WTC11 (cell line): ENCODE results near the gene SGPL1. TPM values are rescaled to one million over a fixed set of nuclear protein-coding genes. Genes with fewer than 3 reads are reported as not detected.

Source experiments
- ATAC-seq: fragments of 200-7000 bp; cut with Tn5 transposase; 2 replicates; pipeline ENCODE4 v1.10.0; 2021; ENCODE audit warnings: mild to moderate bottlenecking, moderate library complexity
- CTCF ChIA-PET: fragments of 300-600 bp; sonication (Branson Sonifier 250); formaldehyde crosslinking; loops from one replicate; lab custom pipeline; 2021; ENCODE audit warnings: antibody characterized with exemption; lab: Charles Lee
- POLR2A ChIA-PET: fragments of 350-600 bp; sonication (Branson Sonifier 250); formaldehyde crosslinking; loops from one replicate; lab custom pipeline; 2021; ENCODE audit warnings: antibody characterized with exemption; lab: Charles Lee
- DNase-seq: peaks from one replicate; pipeline ENCODE4 v3.0.0; 2021; ENCODE audit warnings: low spot score
- H3K27ac Mint-ChIP-seq: 2 replicates; pipeline ENCODE4 v1.8.0; 2021; ENCODE audit warnings: mixed read lengths
- H3K27me3 Mint-ChIP-seq: 2 replicates; pipeline ENCODE4 v1.8.0; 2021; ENCODE audit warnings: low read depth, mild to moderate bottlenecking, moderate library complexity, mixed read lengths
- H3K36me3 Mint-ChIP-seq: 2 replicates; pipeline ENCODE4 v1.8.0; 2021; ENCODE audit warnings: mixed read lengths
- H3K4me1 Mint-ChIP-seq: 2 replicates; pipeline ENCODE4 v1.8.0; 2022; ENCODE audit warnings: mixed read lengths
- H3K4me3 Mint-ChIP-seq: 2 replicates; pipeline ENCODE4 v1.8.0; 2021; ENCODE audit warnings: mild to moderate bottlenecking, moderate library complexity, mixed read lengths
- H3K9me3 Mint-ChIP-seq: 2 replicates; pipeline ENCODE4 v1.8.0; 2021; ENCODE audit warnings: mixed read lengths
- ATF1 ChIP-seq: sonication (generic); formaldehyde crosslinking; IDR thresholded peaks from 2 replicates; pipeline ENCODE4 v1.8.1; 2023; ENCODE audit warnings: mild to moderate bottlenecking, moderate library complexity, missing genetic modification reagents
- ELF4 ChIP-seq: sonication (generic); formaldehyde crosslinking; IDR thresholded peaks from 2 replicates; pipeline ENCODE4 v1.8.1; 2022; ENCODE audit warnings: low read depth, mild to moderate bottlenecking, moderate library complexity, missing genetic modification reagents
- MYBL2 ChIP-seq: sonication (generic); formaldehyde crosslinking; IDR thresholded peaks from 2 replicates; pipeline ENCODE4 v1.8.1; 2023; ENCODE audit warnings: mild to moderate bottlenecking, moderate library complexity, missing genetic modification reagents
- NR1H2 ChIP-seq: sonication (generic); formaldehyde crosslinking; IDR thresholded peaks from 2 replicates; pipeline ENCODE4 v1.9.0; 2021; ENCODE audit warnings: mild to moderate bottlenecking, moderate library complexity, missing genetic modification reagents
- SOX15 ChIP-seq: fragments of 250-450 bp; sonication (Bioruptor Pico); IDR thresholded peaks from 2 replicates; pipeline ENCODE4 v1.9.0; 2021; ENCODE audit warnings: mild to moderate bottlenecking
- TEAD1 ChIP-seq: sonication (generic); formaldehyde crosslinking; IDR thresholded peaks from 2 replicates; pipeline ENCODE4 v1.8.0; 2022; ENCODE audit warnings: mild to moderate bottlenecking, missing genetic modification reagents
- TP53 ChIP-seq: sonication (generic); formaldehyde crosslinking; IDR thresholded peaks from 2 replicates; pipeline ENCODE4 v1.8.1; 2023; ENCODE audit warnings: mild to moderate bottlenecking, missing genetic modification reagents
- ZNF219 ChIP-seq: sonication (generic); formaldehyde crosslinking; IDR thresholded peaks from 2 replicates; pipeline ENCODE4 v1.8.0; 2023; ENCODE audit warnings: missing genetic modification reagents, mild to moderate bottlenecking, borderline replicate concordance
- ZNF232 ChIP-seq: sonication (generic); formaldehyde crosslinking; IDR thresholded peaks from 2 replicates; pipeline ENCODE4 v1.8.0; 2022; ENCODE audit warnings: mild to moderate bottlenecking, missing genetic modification reagents
- total RNA-seq: library from RNA; stranded (reverse); gene quantifications from 3 replicates; pipeline ENCODE4 v1.2.3, GENCODE V29; 2021
- TF ChIP-seq, protein P1 (sequence below): fragments of 250-450 bp; sonication (Bioruptor Pico); IDR thresholded peaks from 2 replicates; pipeline ENCODE4 v1.8.0; 2021; ENCODE audit warnings: mild to moderate bottlenecking
- TF ChIP-seq, protein P2 (sequence below): sonication (generic); formaldehyde crosslinking; IDR thresholded peaks from 2 replicates; pipeline ENCODE4 v1.8.0; 2023; ENCODE audit warnings: mild to moderate bottlenecking, missing genetic modification reagents
- TF ChIP-seq, protein P3 (sequence below): sonication (generic); formaldehyde crosslinking; IDR thresholded peaks from 2 replicates; pipeline ENCODE4 v1.8.0; 2022; ENCODE audit warnings: mild to moderate bottlenecking, missing genetic modification reagents
- TF ChIP-seq, protein P4 (sequence below): sonication (generic); formaldehyde crosslinking; IDR thresholded peaks from 2 replicates; pipeline ENCODE4 v1.8.0; 2022; ENCODE audit warnings: mild to moderate bottlenecking, missing genetic modification reagents
- TF ChIP-seq, protein P5 (sequence below): sonication (generic); formaldehyde crosslinking; IDR thresholded peaks from 2 replicates; pipeline ENCODE4 v1.8.1; 2022; ENCODE audit warnings: mild to moderate bottlenecking, moderate library complexity, missing genetic modification reagents
- TF ChIP-seq, protein P6 (sequence below): fragments of 250-450 bp; sonication (Bioruptor Pico); IDR thresholded peaks from 2 replicates; pipeline ENCODE4 v1.9.0; 2021; ENCODE audit warnings: mild to moderate bottlenecking, borderline replicate concordance

The SGPL1 gene
- total RNA-seq, 1 experiment from 2014 or later = 44.6 TPM

DNA sequence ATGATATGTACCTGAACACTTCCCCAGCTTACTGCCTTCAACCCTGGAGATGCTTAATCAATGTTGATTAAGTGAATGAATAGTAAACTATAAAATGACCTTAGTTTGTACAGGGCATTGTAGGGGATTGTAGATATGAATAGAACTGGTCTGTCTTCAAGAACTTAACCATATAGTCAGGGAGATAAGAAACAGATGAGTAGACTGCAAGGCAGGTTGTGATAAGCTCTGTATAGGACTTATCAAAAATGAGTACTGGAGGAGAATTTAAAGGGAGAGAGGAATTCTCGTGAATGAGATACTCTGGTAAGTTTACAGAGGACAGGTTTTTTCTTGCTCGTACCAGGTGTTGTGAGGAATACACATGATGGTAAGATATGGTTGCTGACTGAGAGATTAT is 27.6 kb downstream of the SGPL1 start (continued):
- TF ChIP-seq, protein P1, sequence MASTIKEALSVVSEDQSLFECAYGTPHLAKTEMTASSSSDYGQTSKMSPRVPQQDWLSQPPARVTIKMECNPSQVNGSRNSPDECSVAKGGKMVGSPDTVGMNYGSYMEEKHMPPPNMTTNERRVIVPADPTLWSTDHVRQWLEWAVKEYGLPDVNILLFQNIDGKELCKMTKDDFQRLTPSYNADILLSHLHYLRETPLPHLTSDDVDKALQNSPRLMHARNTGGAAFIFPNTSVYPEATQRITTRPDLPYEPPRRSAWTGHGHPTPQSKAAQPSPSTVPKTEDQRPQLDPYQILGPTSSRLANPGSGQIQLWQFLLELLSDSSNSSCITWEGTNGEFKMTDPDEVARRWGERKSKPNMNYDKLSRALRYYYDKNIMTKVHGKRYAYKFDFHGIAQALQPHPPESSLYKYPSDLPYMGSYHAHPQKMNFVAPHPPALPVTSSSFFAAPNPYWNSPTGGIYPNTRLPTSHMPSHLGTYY (CRISPR knock-in tag) = no peak
- no peak for TF ChIP-seq ZNF232 (CRISPR knock-in tag)

DNA sequence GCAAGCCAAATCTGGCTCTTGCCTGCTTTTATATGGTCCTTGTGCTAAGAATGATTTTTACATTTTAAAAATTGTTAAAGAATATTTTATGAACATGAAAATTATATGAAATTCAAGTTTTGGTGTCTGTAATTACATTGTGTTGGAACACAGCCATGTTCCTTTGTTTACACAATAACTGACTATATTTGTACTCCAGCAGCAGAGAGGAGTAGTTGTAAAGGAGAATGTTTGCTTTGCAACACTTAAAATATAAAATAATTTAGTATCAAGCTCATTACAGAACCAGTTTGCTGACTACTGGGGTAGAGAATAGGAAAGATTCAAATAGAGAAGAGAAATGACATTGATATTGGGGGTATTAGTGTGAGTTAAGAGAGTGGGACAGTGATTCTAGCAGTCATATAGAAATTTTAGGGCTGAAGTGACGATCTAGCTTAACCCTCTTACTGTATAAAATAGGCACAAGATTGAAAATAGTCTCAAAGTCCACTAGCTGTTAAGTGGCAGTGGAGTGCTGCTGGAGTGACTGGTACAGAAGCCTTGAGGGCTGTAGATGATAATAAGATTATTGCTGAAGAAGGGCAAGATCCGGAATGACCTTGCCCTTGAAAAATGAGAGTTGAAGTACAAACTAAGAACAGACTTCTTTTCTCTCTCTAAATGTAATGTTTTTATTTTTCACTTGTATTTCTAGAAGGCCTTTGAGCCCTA is 28.2 kb downstream of the SGPL1 start:
- CTCF ChIA-PET = no interaction called here
- TF ChIP-seq TP53 (CRISPR knock-in tag) (no peak), NR1H2 (CRISPR knock-in tag) (no peak), ELF4 (CRISPR knock-in tag) (no peak), MYBL2 (no peak), TEAD1 (CRISPR knock-in tag) (no peak), ATF1 (no peak), SOX15 (no peak), ZNF219 (CRISPR knock-in tag) (no peak)
- TF ChIP-seq, protein P2, sequence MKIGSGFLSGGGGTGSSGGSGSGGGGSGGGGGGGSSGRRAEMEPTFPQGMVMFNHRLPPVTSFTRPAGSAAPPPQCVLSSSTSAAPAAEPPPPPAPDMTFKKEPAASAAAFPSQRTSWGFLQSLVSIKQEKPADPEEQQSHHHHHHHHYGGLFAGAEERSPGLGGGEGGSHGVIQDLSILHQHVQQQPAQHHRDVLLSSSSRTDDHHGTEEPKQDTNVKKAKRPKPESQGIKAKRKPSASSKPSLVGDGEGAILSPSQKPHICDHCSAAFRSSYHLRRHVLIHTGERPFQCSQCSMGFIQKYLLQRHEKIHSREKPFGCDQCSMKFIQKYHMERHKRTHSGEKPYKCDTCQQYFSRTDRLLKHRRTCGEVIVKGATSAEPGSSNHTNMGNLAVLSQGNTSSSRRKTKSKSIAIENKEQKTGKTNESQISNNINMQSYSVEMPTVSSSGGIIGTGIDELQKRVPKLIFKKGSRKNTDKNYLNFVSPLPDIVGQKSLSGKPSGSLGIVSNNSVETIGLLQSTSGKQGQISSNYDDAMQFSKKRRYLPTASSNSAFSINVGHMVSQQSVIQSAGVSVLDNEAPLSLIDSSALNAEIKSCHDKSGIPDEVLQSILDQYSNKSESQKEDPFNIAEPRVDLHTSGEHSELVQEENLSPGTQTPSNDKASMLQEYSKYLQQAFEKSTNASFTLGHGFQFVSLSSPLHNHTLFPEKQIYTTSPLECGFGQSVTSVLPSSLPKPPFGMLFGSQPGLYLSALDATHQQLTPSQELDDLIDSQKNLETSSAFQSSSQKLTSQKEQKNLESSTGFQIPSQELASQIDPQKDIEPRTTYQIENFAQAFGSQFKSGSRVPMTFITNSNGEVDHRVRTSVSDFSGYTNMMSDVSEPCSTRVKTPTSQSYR (CRISPR knock-in tag) = no peak
- TF ChIP-seq, protein P3, sequence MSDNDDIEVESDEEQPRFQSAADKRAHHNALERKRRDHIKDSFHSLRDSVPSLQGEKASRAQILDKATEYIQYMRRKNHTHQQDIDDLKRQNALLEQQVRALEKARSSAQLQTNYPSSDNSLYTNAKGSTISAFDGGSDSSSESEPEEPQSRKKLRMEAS (CRISPR knock-in tag) = no peak
- TF ChIP-seq, protein P4, sequence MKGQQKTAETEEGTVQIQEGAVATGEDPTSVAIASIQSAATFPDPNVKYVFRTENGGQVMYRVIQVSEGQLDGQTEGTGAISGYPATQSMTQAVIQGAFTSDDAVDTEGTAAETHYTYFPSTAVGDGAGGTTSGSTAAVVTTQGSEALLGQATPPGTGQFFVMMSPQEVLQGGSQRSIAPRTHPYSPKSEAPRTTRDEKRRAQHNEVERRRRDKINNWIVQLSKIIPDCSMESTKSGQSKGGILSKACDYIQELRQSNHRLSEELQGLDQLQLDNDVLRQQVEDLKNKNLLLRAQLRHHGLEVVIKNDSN (CRISPR knock-in tag) = no peak
- TF ChIP-seq, protein P5, sequence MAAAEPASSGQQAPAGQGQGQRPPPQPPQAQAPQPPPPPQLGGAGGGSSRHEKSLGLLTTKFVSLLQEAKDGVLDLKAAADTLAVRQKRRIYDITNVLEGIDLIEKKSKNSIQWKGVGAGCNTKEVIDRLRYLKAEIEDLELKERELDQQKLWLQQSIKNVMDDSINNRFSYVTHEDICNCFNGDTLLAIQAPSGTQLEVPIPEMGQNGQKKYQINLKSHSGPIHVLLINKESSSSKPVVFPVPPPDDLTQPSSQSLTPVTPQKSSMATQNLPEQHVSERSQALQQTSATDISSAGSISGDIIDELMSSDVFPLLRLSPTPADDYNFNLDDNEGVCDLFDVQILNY (CRISPR knock-in tag) = no peak
- TF ChIP-seq, protein P6, sequence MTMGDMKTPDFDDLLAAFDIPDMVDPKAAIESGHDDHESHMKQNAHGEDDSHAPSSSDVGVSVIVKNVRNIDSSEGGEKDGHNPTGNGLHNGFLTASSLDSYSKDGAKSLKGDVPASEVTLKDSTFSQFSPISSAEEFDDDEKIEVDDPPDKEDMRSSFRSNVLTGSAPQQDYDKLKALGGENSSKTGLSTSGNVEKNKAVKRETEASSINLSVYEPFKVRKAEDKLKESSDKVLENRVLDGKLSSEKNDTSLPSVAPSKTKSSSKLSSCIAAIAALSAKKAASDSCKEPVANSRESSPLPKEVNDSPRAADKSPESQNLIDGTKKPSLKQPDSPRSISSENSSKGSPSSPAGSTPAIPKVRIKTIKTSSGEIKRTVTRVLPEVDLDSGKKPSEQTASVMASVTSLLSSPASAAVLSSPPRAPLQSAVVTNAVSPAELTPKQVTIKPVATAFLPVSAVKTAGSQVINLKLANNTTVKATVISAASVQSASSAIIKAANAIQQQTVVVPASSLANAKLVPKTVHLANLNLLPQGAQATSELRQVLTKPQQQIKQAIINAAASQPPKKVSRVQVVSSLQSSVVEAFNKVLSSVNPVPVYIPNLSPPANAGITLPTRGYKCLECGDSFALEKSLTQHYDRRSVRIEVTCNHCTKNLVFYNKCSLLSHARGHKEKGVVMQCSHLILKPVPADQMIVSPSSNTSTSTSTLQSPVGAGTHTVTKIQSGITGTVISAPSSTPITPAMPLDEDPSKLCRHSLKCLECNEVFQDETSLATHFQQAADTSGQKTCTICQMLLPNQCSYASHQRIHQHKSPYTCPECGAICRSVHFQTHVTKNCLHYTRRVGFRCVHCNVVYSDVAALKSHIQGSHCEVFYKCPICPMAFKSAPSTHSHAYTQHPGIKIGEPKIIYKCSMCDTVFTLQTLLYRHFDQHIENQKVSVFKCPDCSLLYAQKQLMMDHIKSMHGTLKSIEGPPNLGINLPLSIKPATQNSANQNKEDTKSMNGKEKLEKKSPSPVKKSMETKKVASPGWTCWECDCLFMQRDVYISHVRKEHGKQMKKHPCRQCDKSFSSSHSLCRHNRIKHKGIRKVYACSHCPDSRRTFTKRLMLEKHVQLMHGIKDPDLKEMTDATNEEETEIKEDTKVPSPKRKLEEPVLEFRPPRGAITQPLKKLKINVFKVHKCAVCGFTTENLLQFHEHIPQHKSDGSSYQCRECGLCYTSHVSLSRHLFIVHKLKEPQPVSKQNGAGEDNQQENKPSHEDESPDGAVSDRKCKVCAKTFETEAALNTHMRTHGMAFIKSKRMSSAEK (CRISPR knock-in tag) = no peak
- no peak overlapping the region for H3K4me3 Mint-ChIP-seq
- no peak overlapping the region for H3K27ac Mint-ChIP-seq
- no peaks in the 10 kb centered on the region for H3K9me3 Mint-ChIP-seq
- DNase-seq (no peak), ATAC-seq (no peak)
- peaks cover 28% of the 10 kb centered on the region for H3K36me3 Mint-ChIP-seq
- H3K27me3 Mint-ChIP-seq = no peaks in the 10 kb centered on the region
- POLR2A ChIA-PET = no interaction called here
- H3K4me1 Mint-ChIP-seq = no peaks in the 10 kb centered on the region
